ENCODE measurements around the gene PHACTR3.
A peak's percentile ranks its signal among the peaks of the same experiment; 100 is the strongest.

The PHACTR3 gene

DNA sequence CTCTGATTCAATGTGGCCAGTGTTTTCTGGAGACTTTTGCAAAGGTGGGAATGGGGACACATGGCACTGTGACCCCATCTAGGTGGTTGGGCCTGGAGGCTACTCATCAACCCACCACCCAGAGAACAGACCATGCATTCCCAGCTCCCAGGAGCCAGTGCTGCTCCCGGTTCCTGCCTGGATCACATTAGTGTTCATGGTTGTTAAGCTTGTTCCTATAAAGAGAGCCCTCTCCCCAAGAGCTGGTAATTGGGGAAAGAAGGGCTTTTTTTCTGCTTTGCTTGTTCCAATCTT, 102.0 kb downstream of the PHACTR3 start:
- DNase-seq, result no peak

DNA sequence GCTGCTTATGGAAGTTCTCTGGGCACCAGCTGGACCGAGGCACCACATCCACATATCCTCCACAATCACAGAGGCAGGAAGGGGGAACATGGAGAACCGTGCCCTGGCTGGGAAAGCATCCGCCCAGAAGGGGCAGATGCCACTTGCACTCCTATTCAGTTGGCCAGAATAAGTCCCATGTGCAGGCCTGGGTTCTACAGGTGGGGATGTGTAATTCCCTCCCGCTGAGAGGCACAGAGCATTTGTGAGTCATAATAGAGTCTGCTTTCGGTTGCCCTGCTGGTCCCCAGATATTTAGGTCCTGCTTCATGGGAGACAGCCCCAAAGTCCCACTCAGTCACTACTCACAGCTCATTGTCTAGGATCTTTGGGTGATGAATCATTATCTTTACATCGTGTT, 104.0 kb downstream of the PHACTR3 start:
- no peak for DNase-seq

DNA sequence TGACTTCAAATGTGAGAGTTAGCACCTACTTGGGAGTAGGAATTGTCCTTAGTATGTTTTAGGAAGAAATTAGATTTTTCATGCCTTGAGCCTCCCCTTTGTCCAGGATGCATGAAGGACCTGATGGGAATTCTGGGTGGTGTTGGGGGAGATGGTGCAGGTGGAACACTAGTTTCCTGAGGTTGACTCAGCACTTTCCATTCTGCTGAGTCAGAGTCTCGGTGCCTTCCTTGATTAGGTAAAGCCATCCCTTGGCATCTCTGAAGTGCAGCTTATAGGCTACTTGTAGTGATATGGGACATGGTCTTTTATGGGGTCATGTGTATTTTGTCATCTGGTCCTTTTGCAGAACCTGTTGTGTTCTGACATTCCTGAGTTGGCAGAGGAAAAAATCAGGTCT, 105.3 kb downstream of the PHACTR3 start:
- DNase-seq, result no peak

DNA sequence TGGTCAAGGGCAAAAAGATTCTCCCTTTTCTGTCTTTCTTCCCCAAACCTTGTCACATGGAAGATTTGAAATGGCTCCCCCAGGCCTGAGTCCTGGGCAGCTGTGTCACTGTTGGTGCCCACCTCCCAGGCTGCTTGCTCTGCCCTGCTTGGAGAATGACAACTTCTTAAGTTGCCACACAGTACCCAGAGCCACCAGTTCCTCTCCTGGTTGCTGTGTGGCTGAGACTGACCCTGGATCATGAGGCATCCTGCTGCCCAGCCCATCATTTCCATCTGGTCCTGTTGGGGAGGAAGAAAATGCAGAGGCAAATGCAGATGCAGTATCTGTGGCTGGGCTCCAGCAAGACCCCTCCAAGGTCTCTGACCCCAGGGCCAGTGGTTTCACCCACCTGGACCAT, 113.7 kb downstream of the PHACTR3 start:
- DNase-seq, result no peak

DNA sequence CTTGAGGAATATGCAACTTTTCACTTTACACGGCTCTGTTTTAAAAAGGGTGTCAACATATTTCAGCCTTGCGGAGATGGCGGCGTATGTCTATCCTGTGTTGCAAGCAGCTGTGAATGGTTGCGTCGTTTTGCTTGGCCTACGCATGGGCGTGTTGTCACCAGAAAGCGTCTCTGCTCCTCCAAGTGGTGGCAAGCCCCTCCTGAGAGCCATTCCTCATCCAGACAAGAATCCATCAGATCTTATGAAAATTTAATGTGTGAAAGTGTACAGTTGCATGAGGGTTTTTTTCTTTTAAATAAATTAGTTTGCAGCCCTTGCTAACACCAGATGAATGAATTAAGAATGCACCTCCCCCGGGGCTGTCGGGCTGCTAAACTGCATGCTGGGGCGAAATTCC, 114.4 kb downstream of the PHACTR3 start:
- DNase-seq, result no peak

DNA sequence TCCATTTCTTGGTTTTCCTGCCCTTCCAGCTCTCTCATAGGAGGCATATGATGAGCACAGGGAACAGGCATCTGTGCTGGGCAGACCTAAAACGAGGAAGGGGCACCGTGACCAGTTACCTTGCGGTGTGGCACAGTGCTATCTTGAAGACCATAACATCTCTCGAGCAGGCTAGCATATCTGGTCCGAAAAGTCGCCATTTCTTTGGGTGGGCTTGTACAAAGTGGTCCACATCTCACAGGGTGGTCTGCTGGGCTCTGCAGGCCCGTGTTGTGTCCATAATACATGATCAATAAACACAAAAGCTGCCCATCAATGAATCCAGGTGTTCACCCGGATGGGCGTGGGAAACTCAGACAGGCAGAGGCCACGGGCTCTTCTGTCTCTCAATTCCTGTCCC, 115.7 kb downstream of the PHACTR3 start:
- no peak for DNase-seq

DNA sequence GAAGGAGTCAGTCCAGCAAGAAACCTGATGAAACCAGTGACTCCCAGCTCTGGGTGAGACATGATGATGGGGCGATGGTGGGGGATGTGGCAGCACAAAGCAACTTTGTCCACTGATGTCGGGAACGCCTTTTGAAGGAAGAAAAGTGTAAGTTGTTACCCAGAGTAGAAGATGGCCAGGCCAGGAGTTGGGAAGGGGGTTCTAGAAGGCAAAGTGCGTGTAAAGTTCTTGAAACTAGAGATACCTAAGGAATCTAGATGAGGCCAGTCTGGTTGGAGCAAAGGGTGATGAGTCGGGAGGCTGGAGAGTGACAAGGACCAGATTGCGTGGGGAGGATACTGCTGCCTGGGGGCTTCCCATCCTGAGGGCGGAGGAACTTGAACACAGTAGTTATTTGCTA, 117.0 kb downstream of the PHACTR3 start:
- DNase-seq, result no peak

DNA sequence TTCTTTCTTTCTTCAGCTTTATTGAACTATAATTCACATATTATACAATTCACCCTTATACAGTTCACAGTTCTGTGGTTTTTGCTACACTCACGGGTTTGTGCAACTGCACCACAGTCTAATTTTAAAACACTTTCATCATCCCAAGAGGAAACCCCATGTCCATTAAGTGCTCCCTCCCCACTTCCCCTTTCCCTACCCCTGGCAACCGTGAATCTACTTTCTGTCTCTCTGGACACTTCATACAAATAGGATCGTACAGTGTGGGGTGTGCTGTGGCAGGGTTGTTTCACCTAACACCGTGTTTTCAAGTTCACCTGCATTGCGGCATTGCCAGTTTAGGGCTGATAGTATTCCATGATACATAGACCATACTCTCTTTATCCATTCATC, 118.8 kb downstream of the PHACTR3 start:
- DNase-seq, result peak; percentile 11

DNA sequence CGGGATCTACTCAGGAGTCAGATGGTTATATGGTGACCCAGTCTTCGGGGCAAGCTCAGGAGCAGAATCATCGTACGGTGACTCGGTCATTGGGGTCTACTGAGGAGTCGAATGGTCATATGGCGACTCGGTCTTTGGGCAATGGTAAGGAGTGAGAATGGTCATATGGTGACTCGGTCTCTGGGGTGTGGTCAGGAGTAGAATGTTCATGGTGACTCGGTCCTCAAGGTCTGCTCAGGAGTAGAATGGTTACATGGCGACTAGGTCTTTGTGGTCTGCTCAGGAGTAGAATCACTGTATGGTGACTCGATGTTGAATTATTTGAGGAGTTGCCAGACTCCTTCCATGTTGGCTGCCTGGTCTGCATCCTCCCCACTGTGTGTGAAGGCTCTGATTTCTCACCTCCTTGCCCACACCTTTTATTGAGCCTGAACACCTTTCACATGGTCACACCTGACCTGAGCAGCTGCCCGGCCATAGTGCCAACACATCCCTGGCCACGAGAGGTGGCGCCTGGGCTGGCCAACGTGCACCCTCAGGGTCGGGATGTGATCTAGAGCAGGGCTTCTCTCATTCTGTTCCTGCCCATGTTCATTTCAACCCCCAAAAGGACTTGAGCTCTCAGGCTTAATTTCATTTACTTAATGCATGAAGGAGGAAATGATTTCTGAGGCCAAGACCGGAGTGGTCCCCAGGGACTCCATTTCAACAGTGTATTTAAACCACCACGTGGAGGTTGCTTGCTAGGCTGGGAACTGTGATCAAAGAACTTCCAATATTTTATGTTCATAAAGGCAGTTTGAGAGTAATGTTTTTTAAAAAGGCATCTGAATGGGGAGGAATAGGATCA, 119.5 kb downstream of the PHACTR3 start:
- DNase-seq, result peak; percentile 78

DNA sequence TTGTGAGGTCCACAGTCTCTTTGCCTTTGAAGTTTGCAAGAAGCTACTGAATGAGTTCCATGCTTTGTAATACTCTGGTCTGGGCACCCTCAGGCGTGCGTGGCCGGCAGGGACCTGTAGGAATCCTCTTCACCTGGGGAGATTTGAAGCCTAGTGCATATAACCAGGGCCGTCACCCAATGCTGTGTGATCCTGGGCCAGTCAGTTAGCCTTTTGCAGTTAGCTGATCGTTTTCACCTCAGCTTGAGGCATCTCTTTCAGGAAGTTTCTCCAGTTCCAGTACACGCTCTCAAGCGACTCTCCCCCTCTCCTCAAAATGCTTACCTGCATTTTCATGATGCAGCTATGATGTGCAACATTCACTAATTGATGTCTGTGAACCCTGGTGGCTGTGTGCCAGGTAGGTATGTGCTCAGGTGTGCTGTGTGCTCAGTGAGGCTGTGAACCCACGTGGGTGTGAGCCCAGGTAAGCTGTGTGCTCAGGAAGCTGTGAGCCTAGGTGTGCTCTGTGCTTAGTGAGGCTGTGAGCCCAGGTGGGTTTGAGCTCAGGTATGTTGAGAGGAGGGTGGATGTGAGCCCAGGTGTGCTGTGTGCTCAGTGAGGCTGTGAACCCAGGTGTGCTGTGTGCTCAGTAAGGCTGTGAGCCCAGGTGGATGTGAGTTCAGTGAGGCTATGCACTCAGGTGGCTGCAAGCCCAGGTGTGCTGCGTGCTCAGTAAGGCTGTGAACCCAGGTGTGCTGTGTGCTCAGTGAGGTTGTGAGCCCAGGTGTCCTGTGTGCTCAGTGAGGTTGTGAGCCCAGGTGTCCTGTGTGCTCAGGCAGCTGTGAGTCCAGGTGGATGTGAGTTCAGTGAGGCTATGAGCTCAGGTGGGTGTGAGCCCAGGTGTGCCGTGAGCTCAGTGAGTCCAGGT, 120.4 kb downstream of the PHACTR3 start:
- no peak for DNase-seq

DNA sequence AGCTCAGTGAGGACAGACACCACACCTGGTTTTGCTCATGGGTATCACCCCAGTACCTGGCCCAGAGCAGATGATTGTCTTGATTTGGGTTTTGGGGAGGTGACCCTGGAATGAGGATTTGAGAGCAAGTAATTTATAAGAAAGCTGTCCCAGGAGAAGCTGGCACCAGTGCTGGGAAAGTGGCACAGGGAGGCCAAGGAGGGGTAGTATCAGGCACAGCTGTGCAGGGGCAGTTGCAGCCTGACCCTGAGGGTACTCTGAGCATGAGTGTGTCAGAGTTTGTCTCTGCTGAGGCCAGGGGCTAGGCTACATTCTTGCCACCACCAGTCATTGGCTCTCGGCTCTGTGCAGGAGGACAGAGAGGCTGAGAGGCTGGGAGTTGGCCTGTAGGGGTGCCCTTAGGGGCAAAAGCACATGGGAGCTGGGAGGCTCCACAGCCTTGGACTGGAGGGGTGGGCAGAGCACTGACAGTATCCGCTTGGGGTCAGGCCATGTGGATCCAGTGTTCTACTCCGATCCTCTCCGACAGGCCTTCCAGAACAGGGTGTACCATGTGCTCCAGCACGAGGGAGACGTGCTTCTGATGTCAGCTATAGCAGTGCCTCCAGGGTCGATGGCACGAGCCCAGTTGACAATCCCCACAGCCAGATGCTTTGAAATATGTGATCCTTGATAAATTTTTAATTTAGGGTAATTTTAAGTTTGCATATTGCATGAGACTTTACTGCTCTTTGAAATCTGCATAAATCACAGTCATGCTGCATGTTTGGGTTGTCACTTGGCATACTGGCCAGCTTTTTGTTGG, 121.3 kb downstream of the PHACTR3 start:
- DNase-seq, result no peak

DNA sequence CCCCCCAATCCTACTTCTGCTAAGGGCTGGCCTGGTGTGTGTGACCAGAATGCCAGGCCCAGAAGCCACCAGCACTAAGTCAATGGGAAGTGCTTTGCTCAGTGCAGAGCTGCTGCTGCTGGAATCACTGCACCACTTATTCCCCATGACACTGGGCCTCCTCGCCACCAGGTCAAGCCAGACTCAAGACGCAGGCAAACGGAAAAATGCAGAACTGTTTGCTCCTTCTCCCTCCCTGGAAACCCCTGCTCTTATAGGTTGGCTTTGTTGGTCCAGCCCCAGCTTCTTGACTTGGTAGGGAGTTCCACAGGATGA, 121.9 kb downstream of the PHACTR3 start:
- no peak for DNase-seq

DNA sequence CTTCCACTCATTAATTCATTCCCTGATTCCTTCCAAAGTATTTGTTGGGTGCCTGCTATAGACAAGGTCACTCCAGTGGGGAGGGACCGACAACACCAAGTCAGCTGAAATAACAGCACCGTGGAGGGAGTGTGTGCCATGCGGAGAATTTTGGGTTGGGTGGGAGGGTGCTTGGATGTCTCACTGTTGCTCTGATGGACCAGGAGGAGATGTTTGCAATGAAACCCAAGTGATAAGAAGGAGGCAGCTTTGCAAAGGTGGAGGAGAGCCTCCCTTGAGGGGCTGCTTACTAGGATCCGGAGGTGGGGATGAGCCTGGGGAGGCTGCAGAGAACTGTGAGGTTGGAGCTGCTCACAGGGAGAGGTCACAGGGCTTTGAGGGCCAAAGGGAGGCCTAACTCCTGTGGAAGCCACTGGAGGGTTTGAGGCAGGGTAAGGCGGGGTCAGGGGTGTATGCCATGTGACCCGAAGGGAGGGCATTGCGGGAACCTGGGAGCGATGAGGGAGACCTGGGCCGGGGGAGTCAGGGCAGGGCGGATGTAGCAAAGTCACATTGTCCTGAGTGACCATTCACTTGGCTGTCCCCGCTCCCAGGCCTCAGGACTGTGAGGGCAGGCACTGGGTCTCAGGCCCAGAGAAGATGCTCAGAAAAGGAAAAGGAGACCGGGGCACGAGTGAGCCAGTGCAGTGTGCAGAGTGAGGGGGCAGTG, 124.5 kb downstream of the PHACTR3 start:
- no peak for DNase-seq

DNA sequence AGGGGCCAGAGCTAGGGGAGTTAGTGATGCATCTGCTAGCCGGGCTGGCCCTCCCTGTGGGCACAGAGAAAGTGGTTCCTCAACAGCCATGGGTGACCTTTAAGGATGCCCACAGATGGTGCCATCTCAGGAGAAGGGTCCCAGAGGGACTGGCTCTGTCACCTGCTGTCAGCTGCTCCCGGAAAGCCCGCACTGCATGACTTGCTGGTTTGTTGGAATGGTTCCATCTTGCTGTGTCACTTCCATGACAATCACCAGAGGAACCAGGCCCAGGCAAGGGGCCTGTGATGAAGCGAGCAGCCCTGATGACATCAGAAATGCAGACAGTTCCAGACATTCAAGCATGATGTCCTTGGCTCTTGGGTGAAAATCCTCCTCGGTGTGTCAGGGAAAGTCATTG, 125.2 kb downstream of the PHACTR3 start:
- DNase-seq, result no peak

DNA sequence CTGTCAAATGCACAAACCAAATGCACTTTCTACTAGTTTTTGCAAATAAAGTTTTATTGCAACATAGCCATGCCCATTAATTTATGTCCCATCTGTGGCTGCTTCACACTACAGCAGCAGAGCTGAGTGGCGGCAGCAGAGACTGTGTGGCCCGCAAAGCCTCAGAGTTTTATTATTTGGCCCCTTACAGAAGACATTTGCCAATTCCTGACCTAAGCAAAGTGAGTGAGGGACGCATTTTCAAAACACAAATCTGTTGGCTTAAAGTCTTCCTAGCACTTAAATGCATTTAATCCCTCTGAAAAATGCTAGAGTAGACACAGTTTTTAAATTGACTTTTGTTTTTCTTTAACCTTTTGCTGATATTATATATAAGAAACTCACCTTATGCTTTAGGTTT, 126.4 kb downstream of the PHACTR3 start:
- DNase-seq, result no peak

DNA sequence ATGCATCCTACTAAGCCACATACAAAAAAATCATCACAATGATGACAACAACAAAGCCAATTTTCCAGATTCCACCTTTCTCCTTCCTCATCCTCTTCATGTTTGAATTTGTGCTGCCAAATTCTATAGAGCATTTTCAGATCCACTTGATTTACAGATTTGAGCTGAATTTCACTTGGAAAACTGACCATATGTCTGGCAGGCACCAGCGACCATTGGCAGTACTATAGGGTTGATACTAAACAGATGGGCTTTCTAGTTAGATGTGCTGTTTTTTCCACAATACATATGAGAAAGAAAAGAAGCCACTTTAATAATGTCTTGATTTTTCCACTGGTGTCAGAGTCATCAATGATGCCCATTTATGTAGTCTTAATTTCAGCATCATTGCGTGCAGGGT, 127.0 kb downstream of the PHACTR3 start:
- no peak for DNase-seq

DNA sequence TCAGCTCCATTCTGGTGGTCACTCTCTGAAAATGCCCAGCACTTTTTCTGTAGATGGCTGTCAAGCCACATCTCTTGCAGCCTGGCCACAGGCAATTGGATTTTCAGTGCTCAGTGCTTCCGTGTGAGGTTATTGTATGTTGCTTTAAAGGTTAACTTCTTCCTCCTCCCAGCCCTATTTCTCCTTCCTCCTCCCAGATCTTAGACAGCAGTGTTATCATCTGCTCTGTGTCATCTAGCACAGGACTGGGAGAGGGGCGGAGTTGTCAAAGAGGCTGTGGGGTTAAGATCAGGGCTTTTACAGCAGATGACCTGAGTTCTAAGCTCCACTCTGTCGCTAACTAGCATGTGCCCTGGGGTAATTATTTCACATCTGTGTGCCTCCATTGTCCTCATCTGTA, 129.0 kb downstream of the PHACTR3 start:
- DNase-seq, result no peak

DNA sequence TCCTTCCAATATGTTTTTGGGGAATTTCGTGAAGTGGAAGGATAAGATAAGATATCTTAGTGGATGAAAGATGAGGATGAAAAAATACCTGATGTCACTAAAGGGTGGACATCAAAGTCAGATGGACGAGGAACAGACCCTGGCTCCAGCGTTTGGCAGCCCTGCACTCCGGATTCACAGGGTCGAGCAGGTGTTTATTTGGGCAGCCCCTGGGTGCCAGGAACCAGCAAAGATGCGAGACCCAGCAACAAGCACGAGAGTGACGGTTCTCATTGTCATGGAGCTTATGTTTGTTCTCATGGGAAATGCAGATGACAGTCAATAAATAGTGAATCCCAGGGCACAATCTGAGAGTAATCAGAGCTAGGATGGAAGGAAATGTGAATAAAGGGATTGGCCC, 131.1 kb downstream of the PHACTR3 start:
- no peak for DNase-seq

DNA sequence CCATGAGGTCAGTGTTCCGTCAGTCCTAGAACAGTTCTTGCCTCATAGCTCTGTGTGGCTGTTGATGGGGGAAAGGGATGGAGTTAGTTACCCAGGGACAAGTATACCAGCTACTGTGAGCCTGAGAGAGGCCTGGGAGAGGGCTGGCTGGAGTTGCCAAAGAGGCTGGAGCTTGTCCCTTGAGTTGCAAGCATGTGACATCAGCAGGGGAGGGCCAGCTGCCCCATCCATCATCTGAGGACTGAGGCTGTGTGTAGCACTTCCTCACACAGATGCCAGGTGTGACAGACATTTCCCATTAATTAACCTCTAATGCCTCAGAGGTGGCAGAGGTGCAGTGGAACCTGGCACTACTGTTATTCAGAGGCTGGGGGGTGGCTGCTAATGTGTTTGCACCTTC, 131.6 kb downstream of the PHACTR3 start:
- DNase-seq, result no peak

DNA sequence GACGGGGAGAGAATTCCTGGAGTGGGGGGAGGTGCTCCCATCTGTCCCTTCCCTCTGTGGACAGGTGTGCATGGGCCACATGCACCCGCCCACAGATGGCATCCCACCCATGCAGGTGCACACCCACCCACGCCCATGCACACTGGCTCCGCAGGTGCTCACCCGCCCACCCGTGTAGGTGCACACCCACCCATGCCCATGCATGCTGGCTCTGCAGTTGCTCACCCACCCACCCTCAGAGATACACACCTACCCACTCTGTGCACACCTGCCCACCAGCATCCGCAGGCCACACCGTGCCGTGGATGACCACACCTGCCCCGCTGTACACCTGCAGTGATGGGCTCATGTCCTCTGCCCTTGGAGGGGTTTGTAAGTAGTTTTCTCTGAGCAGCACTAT, 132.0 kb downstream of the PHACTR3 start:
- no peak for DNase-seq

DNA sequence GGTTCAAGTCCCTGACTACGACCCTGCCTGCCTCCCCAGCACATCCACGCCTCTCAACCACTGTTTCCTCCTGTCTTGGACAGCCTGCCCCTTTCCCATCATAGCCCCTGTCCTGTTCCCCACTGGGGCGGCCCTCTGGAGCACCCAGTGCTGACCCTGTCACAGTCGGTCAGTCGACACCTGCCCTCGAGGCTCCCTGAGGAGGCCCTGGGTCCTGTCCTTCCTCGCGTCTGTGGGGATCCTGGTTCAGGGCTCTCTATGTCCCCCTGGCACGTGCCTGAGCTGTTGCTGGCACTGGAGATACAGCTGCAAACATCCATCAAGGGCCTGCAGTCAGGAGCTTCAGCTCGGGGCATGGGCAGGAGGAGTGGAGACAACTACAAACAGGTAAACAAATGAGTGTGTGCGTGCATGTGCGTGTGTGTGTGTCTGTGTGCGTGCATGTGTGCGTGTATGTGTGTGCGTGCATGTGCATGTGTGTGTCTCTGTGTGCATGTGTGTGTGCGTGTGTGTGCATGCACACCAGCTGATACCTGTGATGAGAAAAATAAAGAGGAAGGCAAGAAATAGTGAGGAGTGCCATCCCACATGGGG, 132.8 kb downstream of the PHACTR3 start:
- DNase-seq, result no peak

DNA sequence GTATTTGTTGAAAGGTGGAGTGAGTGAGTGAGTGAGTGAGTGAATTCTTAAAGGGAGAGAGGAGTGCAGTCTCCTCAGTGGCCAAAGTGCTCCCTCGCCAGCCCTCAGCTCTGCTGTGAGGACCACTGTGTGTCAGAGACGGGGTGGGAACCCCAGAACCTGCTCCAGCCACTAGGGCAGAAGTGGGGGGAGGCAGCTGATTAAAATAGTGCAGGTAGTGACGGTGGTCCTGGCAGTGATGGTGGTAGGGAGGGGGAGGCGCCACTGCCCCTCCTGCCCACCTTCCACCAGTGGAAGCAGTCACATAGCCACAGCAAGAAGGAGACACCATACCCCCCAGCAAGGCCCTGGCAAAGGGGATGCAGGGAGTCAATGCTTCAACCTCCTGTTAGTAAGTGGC, 133.5 kb downstream of the PHACTR3 start:
- no peak for DNase-seq

DNA sequence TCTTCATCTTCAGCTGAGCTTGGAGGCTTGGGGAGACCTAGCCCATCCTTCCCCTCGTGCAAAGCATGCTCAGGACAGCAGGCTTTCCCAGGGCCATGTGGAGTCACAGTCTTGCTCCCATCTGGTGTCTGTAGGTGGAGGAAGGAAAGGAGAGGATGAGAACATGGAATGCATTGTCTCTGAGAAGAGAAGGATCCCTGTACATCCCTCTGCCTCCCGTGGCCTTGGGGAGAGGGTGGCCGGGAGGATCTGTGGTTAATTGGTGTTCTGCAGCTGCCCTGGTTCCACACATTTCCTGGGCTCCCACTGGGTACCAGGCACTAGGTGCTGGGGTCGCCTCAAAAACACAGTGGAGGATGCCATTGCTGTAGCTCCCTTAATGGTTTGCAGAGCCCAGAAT, 134.5 kb downstream of the PHACTR3 start:
- no peak for DNase-seq
